HCT116 (cell line): Measurements from ENCODE around the gene DGKB. TPM values are rescaled to one million over a fixed set of nuclear protein-coding genes. Genes with fewer than 3 reads are reported as not detected.

Source experiments
- ATAC-seq: fragments of 200-7000 bp; cut with Tn5 transposase; 2 replicates; pipeline ENCODE4 v1.9.1; 2020; ENCODE audit warnings: mild to moderate bottlenecking, moderate library complexity
- BruUV-seq: library from RNA; stranded (reverse); fragments of 400-500 nt; replicated peaks from 2 replicates; lab custom pipeline; 2021; lab: Mats Ljungman, UMichigan
- CTCF ChIA-PET: fragments of 300-600 bp; sonication (Branson Sonifier 250); formaldehyde crosslinking; loops from one replicate; lab custom pipeline; 2021; ENCODE audit warnings: antibody characterized with exemption; lab: Charles Lee
- POLR2A ChIA-PET: fragments of 300-600, 350-600 bp; sonication (Branson Sonifier 250); formaldehyde crosslinking; loops from one replicate; lab custom pipeline; 2021; ENCODE audit warnings: antibody characterized with exemption; lab: Charles Lee
- RAD21 ChIA-PET, 2 experiments: fragments of 300-600 bp; sonication (Branson Sonifier 250); formaldehyde crosslinking; loops; one replicate each; lab custom pipeline; 2023; ENCODE audit warnings: low total read pairs in 2 of 2; ENCODE audit not compliant: uncharacterized antibody in 2 of 2, unreplicated experiment in 2 of 2, low non-redundant PET in 1 of 2; lab: Charles Lee
- DNase-seq: peaks from one replicate; pipeline ENCODE4 v3.0.0-alpha.2; 2010; ENCODE audit warnings: low read depth, low spot score
- H2AFZ ChIP-seq: fragments of 200-600 bp; shearing (Covaris generic), sonication (generic); 2 replicates; pipeline ENCODE4 v1.6.1; 2017; ENCODE audit warnings: low read depth, mixed run types, mixed read lengths, antibody characterized with exemption, low read length; ENCODE audit not compliant: poor library complexity, severe bottlenecking
- H3K27ac ChIP-seq: 2 replicates; pipeline ENCODE4 v1.5.1; 2012; ENCODE audit warnings: low read depth, low read length
- H3K27me3 ChIP-seq: fragments of 200-600 bp; sonication (generic); 2 replicates; pipeline ENCODE4 v1.6.1; 2016; ENCODE audit warnings: mixed run types, low read length, mixed read lengths; ENCODE audit not compliant: insufficient read depth
- H3K36me3 ChIP-seq, 2 experiments: fragments of 200-500 bp in 1 of 2; fragments of 200-600 bp in 1 of 2; sonication (Bioruptor generic) in 1 of 2; sonication (generic) in 1 of 2; 2 replicates each; pipeline versions ENCODE4 v1.5.1 to v1.6.1; 2014 to 2016; ENCODE audit warnings: low read length in 2 of 2, inconsistent platforms in 1 of 2, mixed read lengths in 1 of 2, mixed run types in 1 of 2; ENCODE audit not compliant: insufficient read depth in 2 of 2, control insufficient read depth in 1 of 2
- H3K4me1 ChIP-seq, 2 experiments: fragments of 200-600 bp in 1 of 2; sonication (generic) in 1 of 2; 2 replicates each; pipeline versions ENCODE4 v1.5.1 to v1.6.1; 2012 to 2017; ENCODE audit warnings: low read length in 2 of 2, inconsistent platforms in 1 of 2, mild to moderate bottlenecking in 1 of 2, mixed read lengths in 1 of 2, mixed run types in 1 of 2, moderate library complexity in 1 of 2; ENCODE audit not compliant: insufficient read depth in 2 of 2, control insufficient read depth in 1 of 2
- H3K4me2 ChIP-seq: fragments of 200-600 bp; sonication (generic); 2 replicates; pipeline ENCODE4 v1.6.1; 2017; ENCODE audit warnings: mixed run types, low read length, mixed read lengths
- H3K4me3 ChIP-seq, 2 experiments: fragments of 200-600 bp in 1 of 2; sonication (generic) in 1 of 2; replicated peaks in 1 of 2; 2 replicates each; pipeline ENCODE4 v1.5.1; 2011 to 2016; ENCODE audit warnings: low read length in 2 of 2, control low read depth in 1 of 2, low read depth in 1 of 2, mild to moderate bottlenecking in 1 of 2, mixed read lengths in 1 of 2, mixed run types in 1 of 2
- H3K79me2 ChIP-seq: fragments of 200-600 bp; sonication (generic); 2 replicates; pipeline ENCODE4 v1.6.1; 2017; ENCODE audit warnings: mild to moderate bottlenecking, mixed run types, low read length, moderate library complexity, mixed read lengths; ENCODE audit not compliant: insufficient read depth
- H3K9ac ChIP-seq: fragments of 200-600 bp; sonication (generic); 2 replicates; pipeline ENCODE4 v1.6.1; 2016; ENCODE audit warnings: low read length, mixed read lengths
- H3K9me2 ChIP-seq: fragments of 200-600 bp; sonication (generic), shearing (Covaris generic); 2 replicates; pipeline ENCODE4 v1.6.1; 2017; ENCODE audit warnings: mixed run types, mild to moderate bottlenecking, moderate library complexity; ENCODE audit not compliant: insufficient read depth
- H3K9me3 ChIP-seq, 2 experiments: fragments of 200-500 bp in 1 of 2; fragments of 200-600 bp in 1 of 2; sonication (Bioruptor generic) in 1 of 2; sonication (generic) in 1 of 2; 2 replicates each; pipeline ENCODE4 v1.6.1; 2014 to 2017; ENCODE audit warnings: low read length in 2 of 2, mixed read lengths in 2 of 2, inconsistent platforms in 1 of 2, low read depth in 1 of 2, mild to moderate bottlenecking in 1 of 2, mixed run types in 1 of 2, moderate library complexity in 1 of 2; ENCODE audit not compliant: control insufficient read depth in 1 of 2, insufficient read depth in 1 of 2
- H4K20me1 ChIP-seq: fragments of 200-600 bp; sonication (generic), shearing (Covaris generic); 2 replicates; pipeline ENCODE4 v1.6.1; 2017; ENCODE audit warnings: mixed run types, mild to moderate bottlenecking, moderate library complexity; ENCODE audit not compliant: insufficient read depth
- ATF3 ChIP-seq: IDR thresholded peaks from 2 replicates; pipeline ENCODE4 v1.6.1; 2012
- CEBPB ChIP-seq: IDR thresholded peaks from 2 replicates; pipeline ENCODE4 v1.6.1; 2012; ENCODE audit warnings: low read depth
- CTCF ChIP-seq, 3 experiments: fragments of 200-600 bp in 1 of 3; sonication (generic) in 1 of 3; IDR thresholded peaks in 2 of 3; conservative IDR thresholded peaks in 1 of 3; 2 replicates each; pipeline ENCODE4 v1.5.1; 2012 to 2017; ENCODE audit warnings: low read depth in 2 of 3, low read length in 2 of 3, antibody characterized with exemption in 1 of 3, borderline replicate concordance in 1 of 3, control low read depth in 1 of 3, mild to moderate bottlenecking in 1 of 3, mixed read lengths in 1 of 3, mixed run types in 1 of 3, moderate library complexity in 1 of 3; ENCODE audit not compliant: insufficient read depth in 1 of 3
- EGR1 ChIP-seq: IDR thresholded peaks from 2 replicates; pipeline ENCODE4 v1.6.1; 2012; ENCODE audit warnings: low read depth
- EZH2 ChIP-seq: fragments of 200-600 bp; sonication (generic); IDR thresholded peaks from 2 replicates; pipeline ENCODE4 v1.6.1; 2017; ENCODE audit warnings: antibody characterized with exemption, mixed run types
- FOSL1 ChIP-seq: IDR thresholded peaks from 2 replicates; pipeline ENCODE4 v1.6.1; 2012; ENCODE audit warnings: low read depth
- MAX ChIP-seq: IDR thresholded peaks from 2 replicates; pipeline ENCODE4 v1.6.1; 2012
- POLR2A ChIP-seq: IDR thresholded peaks from 2 replicates; pipeline ENCODE4 v1.7.0; 2011; ENCODE audit warnings: borderline replicate concordance; ENCODE audit not compliant: insufficient read depth, insufficient read length; ENCODE audit errors: extremely low read depth
- RAD21 ChIP-seq: IDR thresholded peaks from 2 replicates; pipeline ENCODE4 v1.6.1; 2012; ENCODE audit warnings: low read depth, mild to moderate bottlenecking
- SIN3A ChIP-seq: IDR thresholded peaks from 2 replicates; pipeline ENCODE4 v1.6.1; 2012; ENCODE audit warnings: low read depth
- SP1 ChIP-seq: IDR thresholded peaks from 2 replicates; pipeline ENCODE4 v1.6.1; 2012; ENCODE audit warnings: low read depth
- TCF7L2 ChIP-seq: IDR thresholded peaks from 2 replicates; pipeline ENCODE4 v1.7.0; 2011; ENCODE audit warnings: borderline replicate concordance, inconsistent platforms; ENCODE audit not compliant: insufficient read depth, insufficient read length; ENCODE audit errors: extremely low read depth
- ZBTB33 ChIP-seq: IDR thresholded peaks from 2 replicates; pipeline ENCODE4 v1.6.1; 2011; ENCODE audit warnings: mild to moderate bottlenecking, low read length, moderate library complexity; ENCODE audit not compliant: insufficient replicate concordance; ENCODE audit errors: extremely low read depth
- ZFX ChIP-seq: fragments of 450-650 bp; IDR thresholded peaks from 2 replicates; pipeline ENCODE4 v1.6.1; 2017
- ZNF274 ChIP-seq: fragments of 200-500 bp; sonication (Bioruptor generic); IDR thresholded peaks from 2 replicates; pipeline ENCODE4 v1.6.1; 2014; ENCODE audit warnings: mild to moderate bottlenecking, low read depth, low read length, inconsistent platforms
- intact Hi-C: fragments of 100-400 bp; cut with micrococcal nuclease; formaldehyde crosslinking; loops from 2 replicates; pipeline ENCODE4 v1.10.0; 2022
- total RNA-seq: library from RNA; stranded (reverse); gene quantifications from one replicate; pipeline ENCODE4 v1.2.1, GENCODE V29; 2021; ENCODE audit not compliant: unreplicated experiment

DGKB gene
- total RNA-seq, 1 experiment from 2014 or later: 0.05 TPM

- H2AFZ ChIP-seq: no peak overlapping the region
- ChIA-PET POLR2A (no interaction called here), RAD21 (no interaction called here), CTCF (no interaction called here)
- H3K27me3 ChIP-seq: no peaks in the 10 kb centered on the region
- DNase-seq (no peak), ATAC-seq (no peak)
- no peak overlapping the region for H3K27ac ChIP-seq
- no peak overlapping the region for H3K9ac ChIP-seq
- H3K9me3 ChIP-seq: no peaks in the 10 kb centered on the region
- no peaks in the 10 kb centered on the region for H3K36me3 ChIP-seq
- no peaks in the 10 kb centered on the region for H3K79me2 ChIP-seq
- H4K20me1 ChIP-seq: no peaks in the 10 kb centered on the region
- BruUV-seq: no TSS peak
- no peaks in the 10 kb centered on the region for H3K4me1 ChIP-seq
- intact Hi-C loops: no loop called here
- no peaks in the 10 kb centered on the region for H3K9me2 ChIP-seq
- H3K4me3 ChIP-seq: no peak overlapping the region
- no peak overlapping the region for H3K4me2 ChIP-seq
- no peak for TF ChIP-seq POLR2A
- no peak for TF ChIP-seq ZBTB33
- TF ChIP-seq EGR1: no peak
- TF ChIP-seq ATF3: no peak
- TF ChIP-seq SP1: no peak
- no peak for TF ChIP-seq RAD21
- no peak for TF ChIP-seq TCF7L2
- no peak for TF ChIP-seq EZH2
- TF ChIP-seq CTCF (IDR thresholded peaks at IDR 0.05 in 2 of 3, conservative IDR thresholded peaks at IDR 0.05 in 1 of 3; ENCODE audit: borderline replicate concordance in 1 of 3, insufficient read depth in 1 of 3, low read depth in 2 of 3, low read length in 2 of 3): no peak
- no peak for TF ChIP-seq FOSL1
- TF ChIP-seq ZNF274: no peak
- TF ChIP-seq ZFX: no peak
- no peak for TF ChIP-seq SIN3A
- no peak for TF ChIP-seq MAX
- TF ChIP-seq CEBPB: no peak
These were observed 776.6 kb downstream of the DGKB start for GRCh38 chr7:14125998-14126397.
